Measurements from ENCODE around the gene SORBS2. TPM values are rescaled to one million over a fixed set of nuclear protein-coding genes. Genes with fewer than 3 reads are reported as not detected.
"Not testable (repeated sequence)": the region's sequence is repeated elsewhere in the genome, so short reads cannot be mapped to it uniquely, and the experiment has no call there.

The SORBS2 gene
- polyA plus RNA-seq, 12 donors = 18.0 to 42.8 (median 34.8) TPM; not detected in 1

DNA sequence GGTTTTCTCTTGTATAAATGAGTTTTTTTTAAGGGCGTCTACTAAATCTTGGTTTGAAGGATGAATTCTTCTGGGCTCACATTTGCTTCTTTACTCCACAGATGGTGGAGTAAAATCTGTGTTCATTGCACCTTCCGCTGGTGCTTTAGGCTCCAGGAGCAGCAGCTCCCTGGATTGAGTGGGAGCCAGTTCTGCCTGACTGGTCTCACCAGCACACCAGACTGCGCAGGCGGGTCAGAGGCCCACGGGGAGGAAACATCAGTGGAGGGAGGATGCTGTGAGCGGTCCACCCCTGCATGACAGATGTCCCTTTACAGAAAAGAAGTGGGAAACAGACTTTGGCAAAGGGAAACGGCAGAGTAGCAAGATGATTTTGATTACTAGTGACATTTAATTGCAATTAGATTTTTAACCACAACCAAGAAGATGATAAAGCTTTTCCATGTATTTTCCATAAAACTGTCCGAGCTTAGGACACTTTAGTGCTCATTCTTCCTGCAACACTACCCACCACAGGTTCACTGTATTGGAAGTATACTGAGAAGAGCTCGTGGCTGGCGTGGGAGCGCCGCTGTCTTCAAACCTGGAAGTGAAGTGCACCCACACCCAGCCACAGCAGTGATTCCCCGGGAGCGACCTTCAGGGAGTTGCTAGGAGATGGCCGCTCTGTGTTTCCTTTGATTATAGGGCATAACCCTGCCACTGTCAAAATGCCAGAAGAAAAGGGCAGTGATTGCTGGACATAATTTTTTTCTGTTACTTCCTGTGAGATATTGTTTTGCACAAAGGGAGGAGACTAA, 95.2 kb downstream of the SORBS2 start:
- no peak for DNase-seq

DNA sequence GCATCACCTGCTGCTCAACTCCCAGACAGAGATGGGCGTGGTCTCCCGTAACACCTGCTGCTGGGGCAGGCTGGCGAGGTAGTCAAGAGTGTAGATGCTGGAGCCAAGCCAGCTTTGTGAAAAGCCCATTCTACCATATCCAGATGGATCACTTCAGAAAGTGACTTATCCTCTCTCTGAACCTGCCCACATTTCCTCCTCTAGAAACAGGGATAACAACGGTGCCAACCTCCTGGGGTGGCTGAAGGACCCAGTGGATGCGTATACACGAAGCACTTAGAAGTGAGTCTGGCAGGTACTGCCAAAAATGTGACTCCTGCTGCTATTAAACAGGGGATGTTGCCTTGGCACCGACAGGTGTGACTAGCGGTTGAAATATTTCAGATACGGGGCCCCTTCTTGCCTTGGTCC, 95.8 kb downstream of the SORBS2 start:
- DNase-seq = no peak

- not testable (repeated sequence) for DNase-seq
Measured at GRCh38 chr4:185714524-185714923, 97.5 kb downstream of the SORBS2 start.

DNA sequence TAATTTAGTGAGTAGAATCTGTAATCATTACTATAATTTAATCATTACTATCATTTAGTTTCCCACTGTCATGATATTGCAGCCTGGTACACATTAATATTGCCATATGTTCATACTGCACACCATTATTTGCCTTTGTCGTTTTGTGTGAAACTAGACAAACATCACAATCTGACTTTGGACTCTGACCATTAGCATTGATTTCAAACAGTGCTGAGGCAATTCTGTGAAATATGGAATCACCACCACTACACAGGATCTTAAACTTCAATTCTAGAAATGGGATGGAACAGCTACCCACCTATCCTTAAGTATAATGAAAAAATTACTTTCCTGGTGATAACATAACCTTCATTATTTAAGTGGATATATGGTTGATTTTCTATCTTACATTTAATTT, 98.3 kb downstream of the SORBS2 start:
- DNase-seq = no peak

DNA sequence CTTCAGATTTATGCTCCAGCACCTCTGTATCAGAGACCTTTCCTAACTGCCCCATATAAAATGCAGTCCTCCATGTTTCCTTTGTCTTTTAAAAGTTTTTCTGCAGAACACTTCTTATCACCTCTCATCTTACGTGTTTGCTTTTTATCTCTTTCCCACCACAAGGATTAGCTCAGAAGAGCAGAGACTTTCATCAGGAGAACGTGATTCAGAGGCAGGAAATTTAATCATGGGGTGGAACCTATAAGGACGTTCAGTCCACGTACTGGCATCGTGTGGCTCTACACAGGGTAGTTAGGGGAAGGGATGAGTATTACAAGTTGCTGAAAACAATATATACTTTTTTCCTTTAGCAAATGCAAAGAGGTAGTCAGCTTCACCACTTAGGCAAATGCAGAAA, 98.7 kb downstream of the SORBS2 start:
- DNase-seq = no peak

DNA sequence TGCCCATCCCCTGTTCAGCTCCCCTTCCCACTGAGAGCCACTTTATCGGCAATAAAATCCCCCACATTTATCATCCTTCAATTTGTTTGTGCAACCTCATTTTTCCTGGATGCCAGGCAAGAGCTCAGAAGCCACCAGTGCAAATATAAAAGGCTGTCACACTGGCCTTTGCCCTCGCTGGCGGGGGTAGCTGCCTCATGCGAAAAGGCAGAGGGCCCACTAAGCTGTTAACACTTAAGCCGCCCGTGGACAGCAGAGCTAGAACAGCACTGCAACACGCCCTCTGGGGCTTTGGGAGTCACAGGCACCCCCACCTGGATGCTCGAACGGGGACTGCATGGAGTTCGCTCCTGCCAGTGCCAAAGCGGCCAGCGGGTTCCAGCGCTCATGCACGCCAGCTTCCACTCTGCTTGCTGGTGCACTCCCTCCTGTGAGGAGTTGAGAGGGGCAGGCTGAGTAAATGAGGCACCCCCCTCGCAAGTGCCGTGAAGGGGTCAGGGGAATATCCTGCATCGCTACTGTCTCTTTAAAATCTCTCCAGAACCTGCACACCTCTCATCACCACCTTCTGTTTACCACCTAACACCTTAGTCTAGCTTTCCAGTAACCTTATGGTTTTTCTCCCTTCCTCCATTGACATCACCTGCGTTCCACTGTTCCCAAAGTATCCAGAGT, 99.5 kb downstream of the SORBS2 start:
- DNase-seq = no peak

DNA sequence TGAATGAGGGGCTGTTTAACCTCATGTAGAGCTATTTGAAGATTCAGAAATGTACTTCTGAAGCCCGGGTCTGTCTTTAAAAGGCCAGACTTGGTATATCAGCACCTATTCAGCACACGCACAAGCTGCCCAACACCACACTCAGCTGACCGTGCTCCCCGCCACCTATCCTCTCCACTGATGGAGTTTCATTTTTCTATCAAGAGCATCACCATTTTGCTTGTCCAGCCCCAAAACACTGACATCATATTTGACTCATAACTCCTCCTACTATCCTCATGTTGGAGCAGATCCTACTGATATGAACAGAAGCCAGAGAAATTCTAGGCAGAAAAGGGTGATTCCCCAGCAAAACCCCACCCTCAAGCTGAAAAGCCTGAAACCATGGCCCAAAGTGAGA, 100.3 kb downstream of the SORBS2 start:
- no peak for DNase-seq

- DNase-seq = no peak
Measured at GRCh38 chr4:185710487-185710995, 101.5 kb downstream of the SORBS2 start.

- no peak for DNase-seq
Measured at GRCh38 chr4:185709802-185710486, 102.0 kb downstream of the SORBS2 start.

DNA sequence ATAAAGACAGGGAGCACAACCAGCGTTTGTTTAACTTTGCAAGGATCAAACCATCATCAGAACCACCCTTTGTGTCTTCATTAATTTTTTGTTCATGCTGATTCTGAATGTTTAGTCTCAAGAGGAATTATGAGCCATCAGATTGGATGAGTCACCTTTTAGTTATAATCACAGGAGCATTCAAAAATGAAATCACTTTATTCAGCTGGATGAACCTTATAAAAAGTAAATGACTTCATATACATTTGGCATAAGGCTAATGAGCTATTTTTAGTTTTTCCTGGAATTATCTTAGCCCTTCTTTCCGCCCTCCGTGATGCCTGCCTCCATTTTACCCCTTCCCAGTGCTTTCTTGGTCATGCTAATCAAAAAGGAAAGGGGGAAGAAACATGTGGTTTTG, 103.6 kb downstream of the SORBS2 start:
- DNase-seq = no peak

DNA sequence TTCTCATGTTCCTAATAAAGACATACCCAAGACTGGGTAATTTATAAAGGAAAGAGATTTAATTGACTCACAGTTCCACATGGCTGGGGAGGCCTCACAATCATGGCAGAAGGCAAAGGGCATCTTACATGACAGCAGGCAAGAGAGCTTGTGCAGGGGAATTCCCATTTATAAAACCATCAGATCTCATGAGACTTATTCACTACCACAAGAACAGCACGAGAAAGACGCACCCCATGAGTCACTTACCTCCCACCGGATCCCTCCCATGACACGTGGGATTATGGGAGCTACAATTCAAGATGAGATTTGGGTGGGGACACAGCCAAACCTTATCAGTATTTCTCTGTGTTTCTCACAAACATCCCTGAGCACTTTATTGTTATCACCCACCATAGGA, 104.4 kb downstream of the SORBS2 start:
- DNase-seq = not testable (repeated sequence)

DNA sequence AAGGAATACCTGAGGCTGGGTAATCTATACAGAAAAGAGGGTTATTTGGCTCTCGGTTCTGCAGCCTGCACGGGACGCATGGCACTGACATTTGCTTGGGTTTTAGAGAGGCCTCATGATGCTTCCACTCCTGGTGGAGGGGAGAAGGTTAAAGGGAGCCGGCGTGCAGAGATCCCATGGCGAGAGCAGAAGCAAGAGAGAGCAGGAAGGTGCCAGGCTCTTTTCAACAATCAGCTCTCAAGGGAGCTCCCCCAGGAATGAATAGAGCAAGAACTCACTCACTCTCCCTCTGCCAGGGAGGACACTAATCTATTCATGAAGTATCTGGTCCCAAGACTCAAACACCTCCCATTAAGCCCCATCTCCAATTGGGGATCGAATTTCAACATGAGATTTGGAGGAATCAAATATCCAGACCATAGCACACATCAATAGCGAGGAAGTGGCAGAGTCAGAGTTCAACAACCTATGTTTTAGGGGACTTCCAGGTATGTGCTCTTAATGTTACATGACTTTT, 109.8 kb downstream of the SORBS2 start:
- no peak for DNase-seq

DNA sequence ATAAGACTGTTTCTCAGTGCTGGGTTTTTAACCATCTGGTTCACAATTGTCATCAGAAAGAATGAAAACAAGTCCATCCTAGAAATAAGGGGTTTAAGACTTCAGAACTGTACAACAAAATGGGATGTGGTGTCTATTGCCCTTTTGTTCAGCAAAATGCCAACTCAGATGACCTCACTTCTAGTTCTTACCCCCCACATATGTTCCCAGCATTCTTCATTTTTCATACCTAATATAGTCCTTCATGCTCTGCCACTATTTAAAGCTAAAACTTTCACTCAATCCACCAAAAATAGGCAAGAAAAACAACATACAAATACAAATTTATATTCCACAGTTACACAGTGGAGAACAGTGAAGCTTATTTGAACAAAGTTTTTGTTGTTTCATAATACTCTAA, 111.4 kb downstream of the SORBS2 start:
- no peak for DNase-seq

DNA sequence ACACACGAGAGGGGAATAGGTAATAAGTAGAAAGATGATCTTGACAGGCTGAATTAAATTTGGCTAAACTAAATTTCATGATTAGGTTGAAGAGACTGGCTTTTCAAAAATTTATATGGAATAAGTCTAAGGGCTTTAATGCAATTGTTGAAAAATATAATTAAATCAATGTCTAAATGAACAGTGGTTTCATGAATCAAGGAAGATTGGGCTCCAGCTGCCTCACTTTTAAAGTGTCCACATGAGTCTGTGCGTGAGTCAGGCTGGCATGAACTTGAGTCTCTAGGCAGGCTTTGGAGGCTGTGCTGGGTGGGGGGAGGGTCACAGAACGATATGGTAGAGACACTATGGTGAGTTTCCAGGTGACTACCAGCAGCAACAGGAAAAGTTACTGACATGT, 111.9 kb downstream of the SORBS2 start:
- no peak for DNase-seq

- DNase-seq = no peak
Measured at GRCh38 chr4:185697488-185697887, 114.5 kb downstream of the SORBS2 start.

DNA sequence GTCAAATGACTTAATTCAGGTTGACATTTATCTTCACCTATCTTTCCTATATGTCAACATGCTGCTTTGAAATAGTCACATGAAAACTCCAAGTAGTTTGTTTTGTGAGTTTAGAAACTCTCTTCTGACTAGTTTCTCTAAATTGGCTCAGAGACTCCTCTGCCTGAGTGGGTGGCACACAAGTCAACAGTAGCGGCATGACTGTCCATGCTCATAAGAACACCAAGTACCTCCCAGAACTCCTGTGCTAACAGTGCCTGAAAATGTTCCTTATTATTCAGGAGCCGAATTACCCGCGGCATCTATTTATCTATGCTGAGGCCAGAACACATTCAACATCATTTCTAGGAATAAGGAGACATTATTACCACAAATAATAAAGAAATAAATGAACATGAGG, 116.3 kb downstream of the SORBS2 start:
- no peak for DNase-seq

DNA sequence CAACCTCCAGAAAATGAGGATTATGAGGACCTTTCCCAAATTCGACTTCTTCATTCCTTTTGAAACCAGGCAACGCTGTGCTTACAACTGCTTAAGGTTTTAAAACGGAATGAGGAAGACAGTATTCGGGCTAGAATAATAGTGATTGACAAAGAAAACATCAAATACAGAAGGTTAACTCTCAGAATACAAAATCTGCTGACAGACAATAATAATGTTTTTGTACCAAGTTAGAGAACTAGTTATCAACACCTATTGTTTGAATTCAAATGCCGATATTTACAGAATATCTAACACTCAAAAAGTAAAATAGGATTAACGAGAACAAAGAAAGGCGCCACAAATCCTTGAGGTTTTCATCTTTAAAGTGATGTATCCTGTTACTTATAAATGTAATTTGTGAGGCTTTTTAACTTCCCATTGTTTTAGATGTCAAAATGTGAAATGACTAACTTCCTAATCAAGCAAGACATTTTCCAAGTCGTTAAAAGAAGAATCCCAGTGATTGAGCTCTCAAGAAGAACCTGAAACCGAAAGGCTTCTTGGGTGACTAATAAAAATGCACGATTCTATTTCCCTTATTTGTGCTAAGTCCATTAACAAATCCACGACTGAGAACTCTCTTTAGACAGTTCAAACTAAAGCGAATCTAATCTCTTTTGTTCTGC, 118.3 kb downstream of the SORBS2 start:
- no peak for DNase-seq

DNA sequence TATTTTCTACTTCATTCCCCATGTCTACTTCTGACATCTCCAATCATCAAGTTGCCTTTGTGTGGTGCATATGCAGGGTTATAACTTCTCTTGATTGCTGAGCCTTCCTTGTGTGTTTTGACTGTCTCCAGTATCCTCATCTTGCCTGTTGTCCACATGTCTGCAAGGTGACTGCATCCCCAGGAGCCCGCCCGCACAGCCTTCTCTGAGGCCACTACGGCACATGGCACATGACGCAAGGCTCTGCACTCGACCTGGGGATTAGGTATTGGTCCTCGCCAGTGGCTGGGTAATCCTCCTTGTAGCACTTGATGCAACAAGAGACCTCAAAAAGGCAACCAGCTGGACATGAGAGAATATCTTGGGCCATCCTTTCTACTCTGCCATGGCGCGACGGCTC, 122.6 kb downstream of the SORBS2 start:
- DNase-seq = no peak

DNA sequence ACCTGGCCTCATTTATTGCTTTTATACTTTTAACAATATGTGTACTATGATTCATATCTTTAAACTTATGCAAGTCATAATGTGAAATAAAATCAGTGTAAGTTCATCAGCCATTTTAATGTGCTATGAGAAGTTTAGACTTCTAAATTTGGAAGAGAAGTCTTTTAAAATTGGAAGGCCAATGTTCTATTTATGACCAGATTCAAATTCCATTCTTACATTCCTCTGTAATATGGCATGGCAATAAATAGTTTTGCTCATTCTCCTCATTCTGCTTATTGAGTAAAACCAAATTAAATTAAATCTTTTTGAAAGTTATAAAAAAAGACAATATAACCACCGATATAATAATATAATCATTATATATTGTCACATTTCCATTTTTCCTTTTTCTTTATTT, 126.2 kb downstream of the SORBS2 start:
- no peak for DNase-seq

DNA sequence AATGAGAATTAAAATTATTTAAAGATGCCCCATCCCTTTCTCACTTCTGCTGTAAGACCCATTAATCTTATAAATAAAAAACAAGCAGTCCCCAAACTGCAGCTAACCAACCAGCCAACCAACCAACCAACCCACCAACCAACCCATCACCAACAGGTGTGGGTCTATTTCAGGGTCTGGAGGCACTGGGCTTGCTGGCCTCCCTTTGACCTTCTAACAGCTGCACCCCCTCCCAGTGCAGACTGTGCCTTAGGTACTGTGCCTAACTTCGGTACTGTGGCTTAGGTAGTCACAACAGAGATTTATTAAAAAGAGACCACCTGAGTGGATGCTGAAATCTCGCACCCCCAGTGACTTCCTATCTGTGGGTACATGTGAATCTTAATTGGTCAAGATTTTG, 128.1 kb downstream of the SORBS2 start:
- DNase-seq = no peak

- no peak for DNase-seq
Measured at GRCh38 chr4:185683222-185683621, 128.8 kb downstream of the SORBS2 start.

GRCh38 chr4:185682236-185682635, 129.8 kb downstream of the SORBS2 start:
- no peak for DNase-seq
